GM18907 (cell line): ENCODE measurements around the gene MRPL20.
"Not testable (repeated sequence)": the region's sequence is repeated elsewhere in the genome, so short reads cannot be mapped to it uniquely, and the experiment has no call there.

Source experiments
- ATAC-seq: cut with Tn5 transposase; IDR thresholded peaks from one replicate; pipeline ENCODE4 v1.9.1; 2021; ENCODE audit warnings: mild to moderate bottlenecking, moderate library complexity; ENCODE audit not compliant: unreplicated experiment

MRPL20 gene

DNA sequence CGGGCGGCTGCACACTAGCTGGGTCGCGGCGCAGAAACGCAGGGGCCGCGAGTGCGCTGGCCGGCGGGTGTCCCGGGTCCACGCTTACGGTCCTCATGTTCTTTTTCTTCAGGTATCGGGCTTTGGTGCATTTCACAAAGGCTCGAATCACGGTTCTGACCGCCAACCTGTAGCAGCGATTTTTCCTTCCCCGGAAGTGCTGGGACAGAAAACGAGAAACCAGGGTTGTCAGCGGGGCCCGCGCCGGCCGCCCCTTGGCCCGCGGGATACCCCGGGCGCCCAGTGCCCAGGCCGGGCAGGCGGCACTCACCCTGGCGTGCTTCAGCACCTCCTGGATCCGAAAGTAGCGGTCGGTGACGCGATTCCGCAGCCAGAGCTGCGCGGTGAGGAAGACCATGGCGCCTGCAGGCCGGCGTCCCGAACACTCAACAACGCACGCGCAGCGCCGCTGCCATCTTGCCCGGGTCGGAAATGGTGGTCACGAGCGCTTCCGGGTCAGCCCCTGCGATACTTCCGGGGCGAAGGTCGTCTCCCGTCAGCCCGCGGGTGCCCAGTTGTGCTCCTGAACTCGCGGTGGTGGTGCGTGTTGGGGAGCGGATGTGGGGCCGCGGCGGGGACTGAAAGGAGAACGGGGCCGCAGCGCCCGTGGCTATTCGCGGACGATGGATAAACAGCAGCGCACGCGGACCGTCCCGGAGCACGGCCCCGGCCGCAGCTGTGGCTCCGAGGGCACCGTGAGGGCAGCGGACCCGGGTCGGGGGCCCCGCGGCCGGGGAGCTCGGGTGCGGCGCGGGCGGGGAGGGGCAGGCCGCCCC is at the start of gene MRPL20:
MRPL20 (minus strand) TSS at position 473 of the 815 bp plus-strand sequence; CDS start at position 397, 76 bp downstream.
- peak; percentile 90 for ATAC-seq

DNA sequence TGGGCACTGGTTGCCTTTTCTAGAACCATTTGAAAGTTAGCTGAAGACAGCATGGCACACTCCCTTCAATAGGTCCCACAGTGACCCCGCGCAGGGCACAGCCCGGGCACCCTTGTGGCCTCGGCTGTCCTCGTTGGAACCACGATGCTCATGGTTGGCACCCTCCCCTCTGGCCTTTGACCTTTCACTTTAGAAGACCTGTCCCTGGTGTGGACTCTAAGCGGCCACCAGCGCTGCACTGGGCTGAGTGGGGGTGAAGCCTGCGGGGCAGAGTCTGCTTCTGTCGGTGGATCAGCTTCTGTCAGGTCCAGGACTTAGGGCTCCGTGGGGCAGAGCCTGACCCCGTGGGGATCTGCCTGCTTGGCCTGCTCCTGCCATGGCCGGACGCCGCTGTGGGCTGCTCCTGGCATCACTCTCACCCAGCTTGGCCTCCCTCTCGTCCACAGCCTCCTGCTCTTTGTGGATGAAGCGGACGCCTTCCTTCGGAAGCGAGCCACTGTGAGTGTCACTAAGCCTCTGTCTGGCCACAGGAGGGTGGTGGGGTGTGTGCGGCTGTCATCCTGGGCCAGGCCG is 49.7 kb upstream of the MRPL20 start:
- not testable (repeated sequence) for ATAC-seq

DNA sequence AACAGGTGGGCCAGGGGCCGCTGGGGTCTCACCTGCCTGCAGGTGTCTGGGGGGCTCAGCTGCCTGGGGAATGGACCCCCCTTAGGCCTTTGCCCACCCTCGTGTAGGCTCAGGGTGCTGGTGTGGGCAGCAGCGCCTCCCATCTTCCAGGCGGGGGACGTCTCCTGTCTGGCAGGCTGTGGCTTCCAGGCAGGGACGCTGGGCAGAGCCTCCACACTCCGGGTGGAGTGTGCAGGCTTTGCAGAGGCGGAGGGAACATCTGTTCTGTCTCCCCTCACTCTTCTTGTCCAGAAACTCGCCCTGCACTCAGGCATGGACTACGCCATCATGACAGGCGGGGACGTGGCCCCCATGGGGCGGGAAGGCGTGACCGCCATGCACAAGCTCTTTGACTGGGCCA is 48.8 kb upstream of the MRPL20 start:
- not testable (repeated sequence) for ATAC-seq

DNA sequence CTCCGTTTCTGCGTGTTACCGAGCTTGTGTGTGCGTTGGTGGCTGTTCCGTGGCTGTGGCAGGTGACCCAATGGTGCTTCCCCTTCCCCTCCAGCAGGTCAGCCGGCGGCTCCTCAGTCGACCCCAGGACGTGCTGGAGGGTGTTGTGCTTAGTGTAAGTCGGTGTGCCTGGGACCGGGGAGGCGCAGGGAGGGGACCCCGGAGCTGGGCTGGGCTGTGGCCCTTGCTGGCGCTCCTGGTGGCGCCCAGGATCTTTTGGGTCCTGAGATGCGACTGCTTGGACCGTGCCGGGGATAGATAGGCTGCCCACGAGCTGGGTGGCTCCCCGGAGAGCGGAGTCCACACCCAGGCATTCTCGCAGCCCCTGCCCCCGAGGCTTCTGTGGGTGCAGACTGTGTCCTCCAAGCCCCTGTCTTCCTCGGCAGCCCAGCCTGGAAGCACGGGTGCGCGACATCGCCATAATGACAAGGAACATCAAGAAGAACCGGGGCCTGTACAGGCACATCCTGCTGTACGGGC is 48.3 kb upstream of the MRPL20 start:
- ATAC-seq, result no peak

DNA sequence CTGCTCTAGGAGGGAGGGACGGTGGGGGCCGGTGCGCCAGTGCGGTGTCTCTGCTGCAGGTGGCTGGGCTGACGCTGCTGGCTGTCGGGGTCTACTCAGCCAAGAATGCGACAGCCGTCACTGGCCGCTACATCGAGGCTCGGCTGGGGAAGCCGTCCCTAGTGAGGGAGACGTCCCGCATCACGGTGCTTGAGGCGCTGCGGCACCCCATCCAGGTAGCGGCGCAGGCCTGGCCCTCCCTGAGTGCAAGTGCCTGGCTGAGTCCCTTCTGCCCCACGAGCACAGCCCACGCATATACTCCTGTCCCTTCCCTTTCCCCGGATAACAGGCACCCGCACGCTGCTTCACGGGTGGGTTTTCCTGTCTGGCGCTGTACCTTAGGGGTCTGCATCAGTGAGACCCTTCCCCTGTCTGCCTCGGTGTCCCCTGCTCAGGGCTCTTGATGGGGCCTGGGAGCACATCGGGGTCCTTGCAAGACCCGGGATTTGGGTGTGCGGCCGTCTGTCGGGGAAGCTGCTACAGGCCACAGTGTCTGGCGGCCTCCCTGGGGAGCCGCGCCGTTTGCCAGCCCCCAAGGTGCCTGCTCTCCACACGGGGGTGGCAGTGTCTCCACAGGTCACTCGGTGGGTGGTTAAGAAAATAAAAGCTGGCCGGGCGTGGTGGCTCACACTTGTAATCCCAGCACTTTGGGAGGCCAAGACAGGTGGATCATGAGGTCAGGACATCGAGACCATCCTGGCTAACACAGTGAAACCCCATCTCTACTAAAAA is 47.4 kb upstream of the MRPL20 start:
- not testable (repeated sequence) for ATAC-seq

DNA sequence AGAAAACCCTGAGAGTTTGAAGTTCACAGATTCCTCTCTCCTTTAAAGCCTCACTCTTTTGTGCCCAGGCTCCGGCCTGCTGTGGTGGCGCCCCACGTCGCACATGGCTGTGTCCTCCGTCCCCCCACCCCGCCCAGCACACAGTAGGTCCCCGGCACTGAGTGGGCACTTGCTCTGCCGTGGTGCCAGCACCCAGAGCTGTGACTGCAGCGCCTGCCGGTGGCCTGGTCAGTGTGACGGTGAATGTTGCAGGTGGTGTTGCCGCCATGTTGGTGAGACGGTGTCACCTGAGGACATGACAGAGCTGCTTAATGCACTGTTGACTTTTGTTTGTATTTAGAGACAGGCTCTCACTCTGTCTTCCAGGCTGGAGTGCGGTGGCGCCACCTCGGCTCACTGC is 45.8 kb upstream of the MRPL20 start:
- ATAC-seq, result no peak

DNA sequence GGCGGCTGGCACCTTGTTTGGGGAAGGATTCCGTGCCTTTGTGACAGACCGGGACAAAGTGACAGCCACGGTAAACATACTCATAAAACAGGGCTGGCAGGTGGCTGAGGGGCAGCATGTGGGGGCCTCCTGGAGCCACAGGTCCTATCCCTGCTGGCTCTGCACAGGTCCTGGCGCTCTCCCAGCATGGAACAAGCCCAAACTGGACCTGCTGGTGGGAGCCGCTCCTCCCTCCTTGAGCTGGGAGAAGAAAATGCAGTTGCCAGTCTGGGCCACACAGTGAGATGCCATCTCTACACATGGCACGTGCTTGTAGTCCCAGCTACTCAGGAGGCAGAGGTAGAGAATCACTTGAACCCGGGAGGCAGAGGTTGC is 45.3 kb upstream of the MRPL20 start:
- not testable (repeated sequence) for ATAC-seq

DNA sequence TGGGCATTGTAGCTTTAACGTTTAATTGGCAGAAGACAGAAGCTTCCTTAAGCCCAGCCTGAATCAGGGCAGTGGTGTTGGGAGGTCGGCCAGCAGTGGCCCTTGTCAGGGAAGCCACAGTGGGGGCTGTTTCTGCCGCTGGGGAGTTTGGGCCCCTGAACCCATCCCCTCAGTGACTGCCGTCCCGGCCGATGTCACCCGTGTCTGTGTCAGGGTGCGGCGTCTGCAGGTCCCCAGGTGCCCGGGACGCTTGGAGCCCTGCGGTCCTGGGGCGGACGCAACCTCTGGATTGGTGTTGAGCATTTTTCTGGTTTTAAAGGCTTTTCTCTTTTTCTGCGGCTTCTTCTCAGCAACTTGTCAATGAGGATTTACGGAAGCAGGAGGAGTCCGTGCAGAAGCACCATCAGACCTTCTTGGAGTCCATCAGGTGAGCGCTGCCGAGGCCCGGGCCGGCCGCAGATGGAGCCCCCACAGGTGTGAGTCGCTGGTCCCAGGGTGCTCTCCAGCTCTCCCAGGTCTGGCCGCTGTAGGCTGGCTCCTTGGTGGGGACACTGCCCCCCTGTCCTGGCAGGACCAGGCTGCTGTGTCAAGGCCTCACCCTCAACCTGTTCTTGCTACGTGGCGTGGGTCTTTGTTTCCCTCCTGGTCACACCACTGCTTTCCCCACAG is 44.7 kb upstream of the MRPL20 start:
- ATAC-seq, result no peak

DNA sequence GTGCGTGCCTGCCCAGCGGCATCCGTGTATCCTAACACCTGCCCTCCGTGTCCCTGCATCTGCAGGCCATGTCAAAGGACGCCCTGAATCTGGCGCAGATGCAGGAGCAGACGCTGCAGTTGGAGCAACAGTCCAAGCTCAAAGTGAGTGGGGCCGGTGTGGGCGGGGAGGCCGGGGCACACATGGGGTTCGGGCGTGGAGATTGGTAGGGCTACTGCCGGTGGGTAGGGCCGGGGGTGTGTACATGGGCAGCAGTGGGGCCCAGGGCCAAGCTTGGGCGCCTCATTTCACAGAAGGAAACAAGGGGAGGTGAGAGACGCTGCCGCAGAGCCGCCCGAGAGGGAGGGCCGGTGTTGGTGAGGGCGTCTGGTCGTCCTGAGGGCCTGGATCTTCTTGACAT is 43.5 kb upstream of the MRPL20 start:
- not testable (repeated sequence) for ATAC-seq

DNA sequence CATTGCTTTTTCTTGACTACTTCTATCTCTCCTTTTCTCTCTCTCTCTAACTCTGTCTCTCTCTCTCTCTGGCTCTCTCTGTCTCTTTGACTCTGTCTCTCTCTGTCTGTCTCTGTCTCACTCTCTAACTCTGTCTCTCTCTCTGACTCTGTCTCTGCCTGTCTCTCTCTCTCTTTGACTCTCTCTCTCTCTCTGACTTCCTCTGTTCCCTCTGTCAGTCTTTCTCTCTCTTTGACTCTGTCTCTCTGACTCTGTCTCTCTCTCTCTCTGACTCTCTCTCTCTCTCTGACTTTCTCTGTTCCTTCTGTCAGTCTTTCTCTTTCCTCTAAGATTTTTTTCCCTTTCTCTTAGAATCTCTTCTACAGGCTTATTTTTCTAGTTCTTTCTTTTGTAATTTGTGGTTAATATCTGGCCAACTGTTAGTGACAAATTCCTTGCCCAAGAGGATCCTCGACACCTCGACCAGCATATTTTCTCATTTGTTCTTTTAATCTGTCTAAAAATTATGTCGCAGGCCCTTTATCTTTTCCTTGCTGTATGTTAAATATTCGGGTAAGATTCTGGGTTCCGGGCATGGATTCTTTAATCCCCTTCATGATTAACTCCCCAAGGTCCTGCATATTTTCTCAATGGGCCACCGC is 42.1 kb upstream of the MRPL20 start, which contains the start of gene ATAD3C:
ATAD3C (plus strand) TSS at position 591 of the 641 bp plus-strand sequence. CDS start 995 bp downstream, outside the sequence.
- ATAC-seq, result no peak

DNA sequence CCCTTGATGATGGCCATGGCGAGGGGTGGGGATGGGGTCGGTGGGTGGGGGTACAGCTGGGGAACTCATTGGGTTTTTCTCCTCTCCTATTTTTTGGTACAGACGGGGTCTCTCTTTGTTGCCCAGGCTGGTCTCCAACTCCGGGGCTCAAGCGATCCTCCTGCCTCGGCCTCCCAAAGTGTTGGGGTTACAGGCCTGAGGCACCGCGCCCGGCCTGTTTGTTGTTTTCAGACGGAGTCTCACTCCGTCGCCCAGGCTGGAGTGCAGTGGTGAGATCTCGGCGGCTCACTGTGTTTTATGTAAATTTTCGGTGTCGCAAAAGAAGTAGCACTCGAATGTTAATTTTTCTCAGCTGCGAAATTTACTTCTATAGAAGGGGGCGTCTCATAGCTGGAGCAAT is 39.5 kb upstream of the MRPL20 start:
- not testable (repeated sequence) for ATAC-seq

DNA sequence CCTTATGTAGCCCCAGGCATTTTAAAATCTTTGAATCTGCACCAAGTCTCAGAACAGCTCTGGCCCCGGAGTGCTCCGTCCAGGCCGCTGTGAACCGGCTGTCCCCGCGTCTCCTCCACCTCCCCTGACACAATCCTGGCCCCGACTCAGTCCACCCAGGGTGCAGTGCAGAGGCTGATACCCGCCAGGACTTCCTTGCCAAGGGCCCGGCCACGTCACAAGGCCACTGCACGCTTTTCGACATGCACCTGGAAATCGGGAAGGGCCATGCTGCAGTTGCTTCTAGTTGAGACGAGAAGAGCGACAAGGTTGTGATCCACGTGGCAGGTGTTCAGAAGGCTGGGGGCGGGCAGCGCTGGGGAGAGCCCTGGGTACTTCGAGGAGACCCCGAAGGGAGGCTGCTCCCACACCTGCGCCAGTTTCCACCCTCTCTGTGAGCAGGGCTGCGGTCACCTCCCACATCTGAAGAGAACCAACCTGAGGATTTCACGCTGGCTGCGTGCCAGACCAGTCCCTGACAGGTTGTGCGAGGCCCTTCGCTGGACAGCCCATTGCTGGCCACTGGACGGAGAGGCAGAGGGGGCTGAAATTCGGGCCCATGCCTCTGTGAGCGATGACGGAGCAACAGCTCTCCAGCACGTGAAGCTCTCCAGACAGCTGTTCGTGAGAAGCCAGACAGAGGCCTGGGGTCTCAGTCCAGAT is 35.1 kb upstream of the MRPL20 start:
- no peak for ATAC-seq

DNA sequence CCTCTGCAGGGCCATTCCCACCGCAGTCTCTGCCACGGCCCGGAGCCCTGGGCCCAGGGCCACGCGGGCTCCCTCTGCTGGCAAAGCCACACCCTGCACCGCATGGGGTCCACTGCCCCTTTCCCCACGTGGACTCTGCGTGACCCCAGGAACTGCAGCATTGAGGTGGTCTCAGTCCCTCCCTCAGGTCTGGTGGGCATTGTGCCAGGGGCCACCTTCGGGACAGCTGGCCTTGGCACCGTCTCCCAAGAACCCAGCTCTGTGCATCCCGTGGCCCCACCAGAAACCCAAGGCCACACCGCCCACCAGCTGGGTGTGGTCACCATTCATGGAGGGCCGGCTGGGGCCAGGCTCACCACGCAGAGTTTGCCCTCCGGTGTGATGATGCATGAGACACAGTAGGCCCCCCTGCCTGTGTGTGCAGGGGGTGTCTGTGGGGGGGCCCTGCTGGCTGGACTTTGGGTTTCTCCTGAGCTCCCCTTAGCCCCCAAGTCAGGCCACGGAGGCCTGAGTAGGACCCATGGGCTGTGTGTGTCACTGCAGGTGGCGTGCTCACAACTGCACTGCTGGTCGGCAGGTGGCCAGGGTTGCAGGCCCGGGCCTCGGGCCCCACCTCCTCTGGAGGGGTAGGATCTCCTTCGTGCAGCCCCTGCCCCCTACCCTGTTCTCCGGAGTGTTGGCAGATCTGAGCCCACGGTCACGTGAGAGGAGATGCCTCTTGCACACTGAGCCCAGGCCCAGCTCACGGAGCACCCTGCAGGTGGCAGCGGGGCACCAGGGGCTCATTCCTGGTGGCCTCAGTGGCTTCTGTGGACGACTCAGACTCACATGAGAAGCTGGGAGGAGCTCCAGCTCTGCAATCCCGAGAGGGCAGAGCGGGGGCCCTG is 34.2 kb upstream of the MRPL20 start:
- ATAC-seq, result no peak

DNA sequence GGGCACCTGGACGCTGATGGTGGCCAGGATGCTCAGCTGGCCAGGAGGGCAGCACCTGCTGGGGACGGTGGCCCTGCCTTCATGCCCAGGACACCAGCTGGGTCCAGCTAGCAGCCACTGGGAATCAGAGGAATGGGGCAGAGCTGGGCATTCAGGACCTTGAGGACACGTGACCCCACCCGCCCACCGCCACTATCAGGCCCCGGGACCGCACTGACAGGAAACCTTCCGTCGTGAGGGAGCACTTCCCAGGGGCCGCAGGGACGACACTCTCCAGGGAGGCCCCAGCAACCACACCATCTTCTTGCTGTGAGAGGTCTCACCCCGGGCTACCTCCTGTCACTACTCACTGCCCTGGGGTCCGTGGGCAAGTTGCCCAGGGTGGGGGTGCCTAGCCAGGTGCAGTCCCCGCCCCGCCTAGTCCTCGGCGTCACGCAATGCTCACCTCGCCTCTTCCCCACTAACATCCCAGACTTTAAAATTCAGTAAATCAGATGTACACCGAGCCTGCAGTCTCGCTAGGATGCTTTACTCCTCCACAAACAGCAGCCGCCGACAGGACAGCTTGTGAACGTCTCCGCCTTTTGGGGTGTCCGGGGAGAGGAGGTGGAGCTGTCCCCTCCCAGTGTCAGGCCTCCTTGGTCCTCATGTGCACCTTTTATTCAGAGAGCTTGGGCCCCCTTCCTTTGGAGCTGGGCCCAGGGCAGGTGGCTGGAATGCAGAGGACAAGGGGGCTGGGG is 33.3 kb upstream of the MRPL20 start:
- ATAC-seq, result no peak

DNA sequence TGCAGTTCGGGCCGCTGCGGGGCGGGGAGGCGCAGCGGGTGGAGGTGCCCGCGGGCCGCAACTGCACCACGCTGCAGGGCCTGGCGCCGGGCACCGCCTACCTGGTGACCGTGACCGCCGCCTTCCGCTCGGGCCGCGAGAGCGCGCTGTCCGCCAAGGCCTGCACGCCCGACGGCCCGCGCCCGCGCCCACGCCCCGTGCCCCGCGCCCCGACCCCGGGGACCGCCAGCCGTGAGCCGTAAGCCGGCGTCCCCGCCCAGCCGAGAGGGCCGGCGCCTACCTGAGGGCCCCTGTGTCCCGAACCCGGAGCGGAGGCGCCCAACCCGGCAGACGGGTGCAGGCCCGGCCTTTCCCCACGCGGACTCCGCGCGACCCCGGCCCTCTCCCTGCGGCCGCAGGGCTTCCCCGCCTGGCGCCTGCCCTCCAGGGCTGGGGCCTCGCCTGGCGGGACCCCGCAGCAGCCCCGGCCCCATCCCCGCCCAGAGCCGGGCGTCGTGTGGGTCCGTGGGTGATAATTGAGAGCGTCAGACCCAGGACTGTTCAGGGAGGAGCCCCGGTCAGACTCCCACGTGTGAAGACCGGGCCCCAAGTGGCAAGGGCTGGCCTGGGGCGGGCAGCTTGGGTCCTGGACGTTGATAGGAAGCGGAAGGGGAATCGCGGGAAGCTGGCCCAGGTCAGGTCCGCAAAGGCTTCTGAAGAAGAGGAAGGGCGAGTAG is 32.6 kb upstream of the MRPL20 start:
- no peak for ATAC-seq

DNA sequence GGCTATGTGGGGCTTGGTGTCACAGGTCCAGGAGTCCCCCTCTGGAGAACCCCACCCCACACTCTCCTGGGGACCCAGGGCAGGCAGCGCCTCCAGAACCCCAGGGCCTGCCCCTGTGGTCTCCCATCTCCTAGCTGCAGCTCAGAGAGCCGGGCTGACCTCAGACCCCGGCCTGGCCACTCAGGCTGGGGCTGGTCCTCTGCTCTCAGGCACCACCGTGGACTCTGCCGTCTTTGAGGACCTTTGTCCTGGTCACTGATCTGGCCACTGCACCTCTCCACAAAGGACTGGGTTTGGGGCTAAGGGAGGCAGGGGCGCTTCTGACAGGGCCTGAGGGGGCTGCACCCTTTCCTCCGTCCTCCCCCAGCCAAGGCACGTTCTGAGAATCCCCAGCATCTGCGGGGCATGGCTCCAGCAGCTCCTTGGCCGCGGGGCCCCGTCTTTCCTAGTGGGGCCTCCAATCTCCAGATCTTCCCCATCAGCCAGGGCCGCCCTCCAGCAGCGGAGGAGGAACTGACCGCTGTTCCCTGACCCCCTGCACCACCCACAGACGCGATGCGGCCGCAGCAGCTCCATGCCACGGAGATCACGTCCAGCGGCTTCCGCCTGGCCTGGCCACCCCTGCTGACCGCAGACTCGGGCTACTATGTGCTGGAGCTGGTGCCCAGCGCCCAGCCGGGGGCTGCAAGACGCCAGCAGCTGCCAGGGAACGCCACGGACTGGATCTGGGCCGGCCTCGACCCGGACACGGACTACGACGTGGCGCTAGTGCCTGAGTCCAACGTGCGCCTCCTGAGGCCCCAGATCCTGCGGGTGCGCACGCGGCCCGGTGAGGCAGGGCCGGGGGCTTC is 31.7 kb upstream of the MRPL20 start:
- no peak for ATAC-seq
